A549 (cell line): Measurements from ENCODE around the gene TNPO3.

ENCODE experiments used
- CTCF ChIP-seq: fragments of >200 bp; sonication (Bioruptor Twin); formaldehyde crosslinking; IDR thresholded peaks from 3 replicates; pipeline ENCODE4 v1.5.1; 2016
- ESRRA ChIP-seq: fragments of 150-350 bp; IDR thresholded peaks from 2 replicates; pipeline ENCODE4 v1.6.1; 2014; ENCODE audit warnings: mild to moderate bottlenecking, low read length, borderline replicate concordance
- HES2 ChIP-seq: fragments of >200 bp; sonication (Bioruptor Twin); formaldehyde crosslinking; IDR thresholded peaks from 2 replicates; pipeline ENCODE4 v1.6.1; 2016
- MAX ChIP-seq: IDR thresholded peaks from 2 replicates; pipeline ENCODE4 v1.6.1; 2012
- MYC ChIP-seq: IDR thresholded peaks from 2 replicates; pipeline ENCODE4 v1.6.1; 2012; ENCODE audit warnings: mild to moderate bottlenecking, inconsistent platforms, low read length, improper control_type of control experiment, borderline replicate concordance
- RAD21 ChIP-seq, 2 experiments: fragments of >200 bp in 1 of 2; sonication (Bioruptor Twin) in 1 of 2; formaldehyde crosslinking in 1 of 2; IDR thresholded peaks in 1 of 2; conservative IDR thresholded peaks in 1 of 2; 2 replicates in 1 of 2; 3 replicates in 1 of 2; pipeline ENCODE4 v1.6.1; 2012 to 2018; ENCODE audit warnings: inconsistent platforms in 1 of 2
- RFX5 ChIP-seq: fragments of 450-650 bp; IDR thresholded peaks from 2 replicates; pipeline ENCODE4 v1.7.1; 2014; ENCODE audit warnings: antibody characterized with exemption, mild to moderate bottlenecking, moderate library complexity

- TF ChIP-seq CTCF (no peak), MAX (no peak), HES2 (no peak), ESRRA (no peak), RFX5 (no peak), RAD21 (conservative IDR thresholded peaks at IDR 0.05 in 1 of 2, IDR thresholded peaks at IDR 0.05 in 1 of 2) (no peak), MYC (no peak)
Measured at GRCh38 chr7:129098409-129099084, 43.6 kb upstream of the TNPO3 start.
